ENCODE results near the gene IL17REL.

The IL17REL gene

GRCh38 chr22:50039669-50040443, 27.3 kb upstream of the IL17REL start:
- H3K9me3 ChIP-seq (ENCODE audit: low read length): peaks cover 15% of the 10 kb centered on the region
- no peak overlapping the region for H3K4me3 ChIP-seq (ENCODE audit: low read depth, low read length, poor library complexity, severe bottlenecking)
- H3K9ac ChIP-seq (ENCODE audit: low read length): no peak overlapping the region
- no peak for TF ChIP-seq EZH2 (IDR thresholded peaks at IDR 0.05; ENCODE audit: borderline replicate concordance, low read length)
- TF ChIP-seq CTCF (IDR thresholded peaks at IDR 0.05; ENCODE audit: low read length): no peak
- H3K79me2 ChIP-seq (ENCODE audit: insufficient read depth, low read length): no peaks in the 10 kb centered on the region
- no peaks in the 10 kb centered on the region for H4K20me1 ChIP-seq (ENCODE audit: insufficient read depth, low read length)
- H3K27me3 ChIP-seq (ENCODE audit: insufficient read depth, low read length): peaks cover 7% of the 10 kb centered on the region; the same call in 1 of the 2 replicates
- H3K4me2 ChIP-seq (ENCODE audit: low read length): no peak overlapping the region
- H3K36me3 ChIP-seq (ENCODE audit: insufficient read depth, low read length): peaks cover 7% of the 10 kb centered on the region; the same call in 1 of the 2 replicates
- no peaks in the 10 kb centered on the region for H3K9me2 ChIP-seq (ENCODE audit: low read depth, low read length)
- H3K27ac ChIP-seq (ENCODE audit: low read depth, low read length, poor library complexity, severe bottlenecking): no peak overlapping the region
- H2AFZ ChIP-seq (ENCODE audit: low read length): no peak overlapping the region
- H3K4me1 ChIP-seq (ENCODE audit: insufficient read depth, low read length, severe bottlenecking): no peaks in the 10 kb centered on the region
- H3F3A ChIP-seq (ENCODE audit: insufficient read depth, low read length): no peaks in the 10 kb centered on the region

- Histone ChIP-seq H3K4me2 (ENCODE audit: low read length) (no peak overlapping the region), H3K79me2 (ENCODE audit: insufficient read depth, low read length) (no peaks in the 10 kb centered on the region), H3K9ac (ENCODE audit: low read length) (no peak overlapping the region), H3K4me1 (ENCODE audit: insufficient read depth, low read length, severe bottlenecking) (no peaks in the 10 kb centered on the region), H3K4me3 (ENCODE audit: low read depth, low read length, poor library complexity, severe bottlenecking) (no peak overlapping the region), H3K9me2 (ENCODE audit: low read depth, low read length) (no peaks in the 10 kb centered on the region), H3K9me3 (ENCODE audit: low read length) (peaks cover 15% of the 10 kb centered on the region), H3K27ac (ENCODE audit: low read depth, low read length, poor library complexity, severe bottlenecking) (no peak overlapping the region), H3K36me3 (ENCODE audit: insufficient read depth, low read length) (peaks cover 7% of the 10 kb centered on the region; the same call in 1 of the 2 replicates), H2AFZ (ENCODE audit: low read length) (no peak overlapping the region), H3F3A (ENCODE audit: insufficient read depth, low read length) (no peaks in the 10 kb centered on the region), H3K27me3 (ENCODE audit: insufficient read depth, low read length) (peaks cover 4% of the 10 kb centered on the region; the same call in 1 of the 2 replicates), H4K20me1 (ENCODE audit: insufficient read depth, low read length) (no peaks in the 10 kb centered on the region)
- TF ChIP-seq EZH2 (IDR thresholded peaks at IDR 0.05; ENCODE audit: borderline replicate concordance, low read length) (no peak), CTCF (IDR thresholded peaks at IDR 0.05; ENCODE audit: low read length) (no peak)
These were observed 23.6 kb upstream of the IL17REL start for GRCh38 chr22:50035976-50036724.

GRCh38 chr22:50035131-50035881, 22.7 kb upstream of the IL17REL start:
- Histone ChIP-seq H3K36me3 (ENCODE audit: insufficient read depth, low read length) (peaks cover 7% of the 10 kb centered on the region; the same call in 1 of the 2 replicates), H3F3A (ENCODE audit: insufficient read depth, low read length) (no peaks in the 10 kb centered on the region), H3K79me2 (ENCODE audit: insufficient read depth, low read length) (no peaks in the 10 kb centered on the region), H3K4me1 (ENCODE audit: insufficient read depth, low read length, severe bottlenecking) (no peaks in the 10 kb centered on the region), H3K4me2 (ENCODE audit: low read length) (no peak overlapping the region), H3K4me3 (ENCODE audit: low read depth, low read length, poor library complexity, severe bottlenecking) (no peak overlapping the region), H3K9ac (ENCODE audit: low read length) (no peak overlapping the region), H3K27me3 (ENCODE audit: insufficient read depth, low read length) (peaks cover 4% of the 10 kb centered on the region; the same call in 1 of the 2 replicates), H2AFZ (ENCODE audit: low read length) (no peak overlapping the region), H4K20me1 (ENCODE audit: insufficient read depth, low read length) (no peaks in the 10 kb centered on the region), H3K9me2 (ENCODE audit: low read depth, low read length) (no peaks in the 10 kb centered on the region), H3K27ac (ENCODE audit: low read depth, low read length, poor library complexity, severe bottlenecking) (no peak overlapping the region), H3K9me3 (ENCODE audit: low read length) (peaks cover 15% of the 10 kb centered on the region)
- TF ChIP-seq CTCF (IDR thresholded peaks at IDR 0.05; ENCODE audit: low read length): no peak

Measured in OCI-LY1 (cell line).